Stimulated activated CD4-positive, alpha-beta T cell treated with anti-CD3 and anti-CD28 coated beads, Interleukin-12 subunit alpha, Interleukin-12 subunit beta, amount 100 ng/mL, for 24 hours (primary cell): ENCODE data around the gene MYADML2.

ENCODE experiments used
- DNase-seq, 2 experiments: peaks; one replicate each; pipeline ENCODE4 v3.0.0-alpha.2; 2020; ENCODE audit warnings: low read depth in 2 of 2

The MYADML2 gene

GRCh38 chr17:81940538-81941483 lies 6.2 kb downstream of the MYADML2 start:
- no peak for DNase-seq

DNA sequence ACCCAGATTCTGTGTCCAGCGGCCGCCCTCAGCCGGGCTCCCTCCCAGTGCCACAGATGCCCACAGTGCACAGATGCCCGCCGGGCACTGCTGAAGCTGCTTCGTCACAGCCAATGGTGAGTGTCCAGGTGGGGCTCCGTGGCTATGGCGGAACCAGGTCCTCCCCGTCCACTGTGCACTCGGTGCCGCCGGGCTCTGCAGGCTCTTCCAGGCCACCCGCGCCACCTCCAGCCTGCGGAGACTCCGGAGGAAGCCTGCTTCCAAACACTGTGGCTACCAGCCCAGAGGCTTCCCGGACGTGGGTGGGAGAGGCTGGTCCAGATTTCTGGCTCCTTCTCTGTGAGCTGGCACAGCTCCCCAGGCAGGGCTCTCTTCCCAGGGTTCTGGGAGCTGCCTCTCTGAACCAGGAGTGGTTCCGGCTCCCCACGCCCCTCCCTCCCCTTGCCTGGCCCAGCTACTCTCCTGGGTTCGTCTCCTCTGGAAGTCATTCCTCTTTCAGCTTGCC lies 7.1 kb downstream of the MYADML2 start:
- no peak for DNase-seq

DNA sequence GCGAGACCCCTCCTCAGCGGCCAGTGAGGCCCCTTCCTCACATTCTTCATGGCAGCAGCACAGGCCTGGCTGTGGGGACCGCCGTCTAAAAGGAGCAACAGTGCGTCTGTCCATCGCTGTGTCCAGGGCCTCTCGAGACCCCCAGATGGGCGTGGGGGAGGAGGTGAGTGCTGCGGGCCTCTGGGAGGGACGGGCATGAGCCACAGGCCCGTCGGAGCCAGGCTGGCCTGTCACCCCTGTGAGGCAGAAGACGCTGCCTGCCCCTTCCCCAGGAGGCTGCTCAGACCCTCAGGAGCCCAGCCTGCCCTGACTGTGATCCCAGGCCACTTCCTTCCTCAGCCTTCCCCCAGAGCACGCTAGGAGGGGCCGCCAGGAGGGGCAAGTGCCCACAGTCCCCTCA lies 7.8 kb downstream of the MYADML2 start:
- DNase-seq = no peak

GRCh38 chr17:81935709-81936084 lies 11.3 kb downstream of the MYADML2 start:
- DNase-seq = no peak

DNA sequence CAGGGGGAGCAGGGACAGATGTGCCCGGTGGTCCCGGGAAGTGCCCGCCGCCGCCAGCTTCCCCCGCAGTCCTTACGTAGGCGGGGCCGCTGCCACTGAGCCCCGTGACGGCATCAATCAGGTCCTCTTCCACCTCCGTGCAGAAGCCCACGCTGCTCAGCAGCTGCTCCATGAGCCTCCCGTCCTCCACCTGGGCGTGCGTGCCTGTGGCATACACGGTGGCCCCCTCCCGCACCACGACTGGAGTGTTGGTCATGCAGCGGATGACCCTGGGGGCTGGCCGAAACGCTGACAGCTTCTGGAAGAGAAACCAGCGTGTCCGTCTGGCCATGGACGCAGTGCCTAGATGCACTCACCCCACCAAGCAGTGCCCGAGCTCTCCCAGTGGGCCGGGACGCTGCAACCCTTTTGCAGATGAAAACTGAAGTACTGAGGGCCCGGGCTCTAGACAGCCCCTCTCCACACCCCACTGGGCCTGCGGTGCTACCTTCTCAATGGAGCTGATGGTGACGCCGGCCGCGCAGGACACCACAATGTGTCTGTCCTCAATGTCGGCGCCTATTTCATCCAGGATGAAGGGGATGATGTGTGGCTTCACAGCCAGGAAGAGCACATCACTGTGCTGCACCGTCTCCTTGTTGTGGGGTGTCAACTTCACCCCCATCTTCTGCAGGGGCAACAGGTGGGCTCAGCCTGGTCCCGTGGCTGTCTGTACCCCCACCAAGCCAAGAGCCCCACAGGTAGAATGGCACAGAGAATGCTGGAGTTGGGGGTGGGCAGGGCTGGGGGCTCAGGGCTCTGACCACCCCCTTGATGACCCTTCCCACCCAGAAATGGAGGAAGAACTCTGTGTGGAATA lies 12.0 kb downstream of the MYADML2 start:
- no peak for DNase-seq

DNA sequence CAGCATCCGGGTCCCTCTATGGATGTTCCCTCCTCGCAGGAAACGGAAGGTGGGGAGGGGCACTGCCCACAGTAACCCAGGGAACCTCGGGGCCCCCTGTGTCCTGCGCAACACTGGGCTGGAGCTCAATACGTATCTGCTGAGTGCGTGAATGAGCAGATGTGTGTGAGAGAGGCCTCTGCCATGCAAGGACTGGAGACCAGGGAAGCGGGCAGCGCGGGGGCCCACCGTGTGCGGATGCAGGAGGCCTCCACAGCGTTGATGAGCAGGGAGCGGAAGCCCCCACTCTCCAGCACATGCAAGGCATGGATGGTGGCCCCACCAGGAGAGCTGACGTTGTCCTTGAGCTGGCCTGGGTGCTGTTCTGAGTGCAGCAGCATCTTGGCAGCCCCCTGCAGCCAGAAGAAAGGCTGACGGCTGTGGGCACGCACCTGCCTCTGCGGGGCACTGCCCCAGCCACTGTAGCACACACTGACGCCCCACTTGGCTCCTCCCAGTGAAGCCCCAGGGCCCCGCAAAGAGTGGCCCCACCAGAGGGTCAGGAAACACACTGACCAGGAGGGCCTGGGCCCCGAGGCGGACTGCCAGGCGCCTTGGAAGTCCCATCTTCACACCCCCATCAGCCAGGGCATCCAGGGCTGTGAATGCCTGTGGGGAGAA lies 12.8 kb downstream of the MYADML2 start:
- DNase-seq = no peak

DNA sequence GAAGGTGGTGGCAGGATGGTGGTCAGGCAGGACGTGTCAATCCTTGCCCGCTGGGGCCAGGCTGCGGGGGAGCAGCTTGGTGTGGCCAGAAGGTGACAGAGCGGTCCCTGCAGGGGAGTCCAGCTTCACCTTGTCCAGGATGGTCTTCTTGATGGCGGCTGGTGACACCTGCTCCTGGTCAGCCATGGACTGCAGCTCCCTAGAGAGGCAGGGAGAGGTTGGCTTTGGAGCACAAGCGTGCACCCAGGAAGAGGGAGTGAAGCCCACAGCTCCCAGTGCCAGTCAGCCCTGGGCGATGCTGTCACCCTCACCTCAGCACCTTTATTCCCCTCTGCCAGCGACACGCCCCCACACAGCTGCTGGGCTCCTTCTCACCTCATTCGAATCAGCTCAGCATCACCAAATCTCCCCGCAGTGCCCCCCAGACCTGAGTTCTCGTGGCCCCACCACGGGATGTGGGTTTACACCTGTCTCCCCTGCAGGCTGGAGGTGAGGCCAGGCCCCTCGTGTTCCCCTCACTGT lies 13.8 kb downstream of the MYADML2 start:
- DNase-seq = no peak

DNA sequence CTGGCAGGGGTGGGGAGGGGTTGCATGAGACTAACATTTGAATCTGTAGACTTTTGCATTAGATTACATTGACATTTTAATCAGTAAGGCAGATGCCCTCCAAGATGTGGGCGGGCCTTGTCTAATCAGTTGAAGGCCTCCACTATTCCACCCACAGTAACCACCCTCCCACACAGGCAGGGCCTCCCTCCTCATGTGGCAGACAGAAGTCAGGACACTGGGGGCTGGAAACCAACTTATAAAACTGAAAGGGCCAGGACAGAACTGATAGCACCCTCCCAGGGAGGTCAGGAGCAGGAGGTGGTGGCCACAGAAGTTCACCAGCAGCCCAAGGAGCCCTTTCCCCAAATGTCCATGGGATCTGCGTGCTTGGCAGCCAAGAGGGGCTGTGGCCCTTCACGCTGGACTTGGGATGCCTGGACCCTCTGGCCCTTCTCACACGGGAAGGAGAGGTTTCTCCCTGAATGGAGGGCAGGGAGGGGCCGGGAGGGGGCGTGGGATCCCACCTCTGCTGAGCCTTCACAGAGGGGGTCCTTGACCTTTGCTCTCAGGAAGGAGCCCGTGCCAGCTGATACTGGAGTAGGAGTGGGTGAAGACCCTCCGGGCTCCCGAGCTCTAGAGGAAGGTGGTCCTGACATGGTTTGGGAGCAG lies 14.6 kb downstream of the MYADML2 start:
- DNase-seq = no peak

- no peak for DNase-seq
These were observed 15.3 kb downstream of the MYADML2 start for GRCh38 chr17:81931557-81932332.

- no peak for DNase-seq
These were observed 15.9 kb downstream of the MYADML2 start for GRCh38 chr17:81931189-81931556.

DNA sequence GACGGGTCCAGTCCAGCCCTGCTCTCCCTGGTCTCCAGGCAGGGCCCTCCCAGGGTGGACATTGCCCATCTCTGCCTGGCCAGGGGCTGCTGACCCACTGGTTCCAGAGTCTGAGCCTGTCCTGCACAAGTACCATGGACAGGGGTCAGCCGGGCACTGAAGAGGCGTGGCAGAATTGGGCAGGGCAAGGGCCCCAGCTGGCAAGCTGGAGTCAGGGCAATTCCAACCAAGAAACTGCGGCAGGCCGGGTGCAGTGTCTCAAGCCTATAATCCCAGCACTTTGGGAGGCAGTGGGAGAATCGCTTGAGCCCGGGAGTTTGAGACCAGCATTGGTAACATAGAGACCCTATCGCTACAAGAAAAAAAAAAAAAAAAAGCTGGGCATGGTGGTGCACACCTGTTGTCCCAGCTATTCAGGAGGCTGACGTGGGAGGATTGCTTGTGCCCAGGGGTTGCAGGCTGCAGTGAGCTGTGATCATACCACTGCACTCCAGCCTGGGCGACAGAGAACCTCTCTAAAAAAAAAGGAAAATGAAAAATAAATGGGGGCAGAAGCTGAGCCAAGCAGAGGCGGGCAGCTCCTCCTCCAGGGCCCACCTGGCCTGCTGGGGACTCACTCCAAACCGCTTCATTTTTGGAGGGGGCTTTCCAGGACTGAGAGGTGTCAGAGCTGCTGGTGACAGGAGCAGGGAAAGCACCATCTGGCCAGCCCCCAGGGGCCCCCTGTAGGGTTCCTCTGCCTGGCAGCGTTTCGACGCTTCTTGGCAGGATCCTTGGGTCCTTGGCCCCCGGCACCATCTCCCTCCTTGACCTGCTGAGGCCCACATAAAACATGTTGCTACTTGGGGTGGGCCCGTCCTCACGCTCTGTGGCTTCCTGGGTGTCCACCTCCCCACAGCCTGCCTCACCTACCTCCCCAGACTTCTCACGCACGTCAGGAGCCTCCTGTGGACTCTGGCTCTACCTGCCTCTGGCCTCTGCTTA lies 16.6 kb downstream of the MYADML2 start:
- DNase-seq = no peak

- DNase-seq = no peak
These were observed 17.5 kb downstream of the MYADML2 start for GRCh38 chr17:81929253-81930141.

GRCh38 chr17:81928544-81929252 lies 18.3 kb downstream of the MYADML2 start:
- DNase-seq = no peak

DNA sequence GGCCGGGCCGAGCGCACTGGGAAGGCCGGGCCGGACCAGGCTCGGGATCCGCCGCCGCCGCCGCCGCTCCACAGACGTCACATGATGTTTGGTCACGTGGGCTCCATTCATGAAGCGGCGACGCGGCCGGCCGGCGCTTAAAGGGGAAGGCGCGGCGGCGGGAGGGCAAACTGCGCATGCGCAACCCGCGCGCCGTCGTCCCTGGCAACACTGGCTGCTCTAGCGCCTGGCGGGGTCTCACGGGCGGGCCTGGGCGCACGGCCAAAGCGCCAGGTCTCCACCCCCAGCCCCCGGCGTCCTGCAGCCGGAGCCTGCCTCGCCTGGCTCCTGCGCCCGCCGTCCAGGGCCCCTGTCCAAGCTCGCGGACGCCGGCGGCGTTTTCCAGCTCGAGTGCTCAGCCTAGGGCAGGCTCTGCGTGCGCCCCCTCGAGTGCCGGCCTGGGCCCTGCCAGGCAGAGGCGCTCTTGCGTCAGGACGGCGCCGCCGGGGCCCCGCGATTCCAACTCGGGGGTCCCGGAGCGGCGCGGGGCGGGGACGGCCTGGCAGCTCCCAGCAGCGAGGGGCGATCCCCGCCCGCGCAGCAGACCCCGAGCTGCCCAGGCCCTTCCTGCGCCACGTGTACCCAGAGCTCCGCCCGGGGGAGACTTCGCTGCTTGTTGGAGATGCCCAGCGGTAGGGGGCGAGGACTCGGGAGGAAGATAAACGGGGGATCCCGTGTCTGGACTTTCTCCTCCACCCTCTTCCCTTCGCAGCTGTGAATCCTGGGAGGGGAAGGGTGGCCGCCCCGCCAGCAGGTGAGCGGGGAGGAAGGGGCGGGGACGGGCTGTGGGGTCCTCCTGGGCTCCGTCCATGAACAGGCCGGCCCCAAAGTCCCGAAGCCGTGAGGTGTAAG lies 19.1 kb downstream of the MYADML2 start, which contains the start of gene MAFG:
TSS of gene MAFG (minus strand) at position 83 of the 891 bp plus-strand sequence. CDS start 4,550 bp downstream, outside the sequence.
- DNase-seq = peak; percentile 79 to 81

- DNase-seq = no peak
These were observed 19.8 kb downstream of the MYADML2 start for GRCh38 chr17:81927152-81927652.
